DMS153 treated with DMSO at 0.1 percent for 48 hours (cell line): ENCODE data around the gene SYCP2.
"Not testable (repeated sequence)": the region's sequence is repeated elsewhere in the genome, so short reads cannot be mapped to it uniquely, and the experiment has no call there.

Experiments
- DNase-seq: peaks from one replicate; lab custom pipeline; 2025; ENCODE audit not compliant: unreplicated experiment; lab: John Stamatoyannopoulos, UW

Gene SYCP2

GRCh38 chr20:59912609-59913008 lies 20.8 kb downstream of the SYCP2 start:
- DNase-seq = no peak

- no peak for DNase-seq
Measured at GRCh38 chr20:59911041-59911440, 22.4 kb downstream of the SYCP2 start.

- no peak for DNase-seq
Measured at GRCh38 chr20:59908855-59909254, 24.6 kb downstream of the SYCP2 start.

- DNase-seq = no peak
Measured at GRCh38 chr20:59903621-59904020, 29.8 kb downstream of the SYCP2 start.

GRCh38 chr20:59902470-59902869 lies 31.0 kb downstream of the SYCP2 start:
- no peak for DNase-seq

GRCh38 chr20:59895908-59896307 lies 37.5 kb downstream of the SYCP2 start:
- no peak for DNase-seq

- DNase-seq = no peak
Measured at GRCh38 chr20:59891581-59891980, 41.9 kb downstream of the SYCP2 start.

- not testable (repeated sequence) for DNase-seq
Measured at GRCh38 chr20:59890035-59890434, 43.4 kb downstream of the SYCP2 start.

- DNase-seq = no peak
Measured at GRCh38 chr20:59888050-59888449, 45.4 kb downstream of the SYCP2 start.

- DNase-seq = no peak
Measured at GRCh38 chr20:59884494-59884893, 48.9 kb downstream of the SYCP2 start.

GRCh38 chr20:59880198-59880597 lies 53.2 kb downstream of the SYCP2 start:
- no peak for DNase-seq

GRCh38 chr20:59873409-59873808 lies 60.0 kb downstream of the SYCP2 start:
- DNase-seq = no peak

- DNase-seq = no peak
Measured at GRCh38 chr20:59871096-59871495, 62.3 kb downstream of the SYCP2 start.

- DNase-seq = no peak
Measured at GRCh38 chr20:59866338-59866737, 67.1 kb downstream of the SYCP2 start.

GRCh38 chr20:59864726-59865125 lies 68.7 kb downstream of the SYCP2 start:
- no peak for DNase-seq

- no peak for DNase-seq
Measured at GRCh38 chr20:59863058-59863457, 70.4 kb downstream of the SYCP2 start.

- no peak for DNase-seq
Measured at GRCh38 chr20:59861401-59861800, 72.0 kb downstream of the SYCP2 start.

- no peak for DNase-seq
Measured at GRCh38 chr20:59858425-59858824, 75.0 kb downstream of the SYCP2 start.

- DNase-seq = no peak
Measured at GRCh38 chr20:59857966-59858365, 75.5 kb downstream of the SYCP2 start.

- not testable (repeated sequence) for DNase-seq
Measured at GRCh38 chr20:59856941-59857340, 76.5 kb downstream of the SYCP2 start.

GRCh38 chr20:59856526-59856925 lies 76.9 kb downstream of the SYCP2 start:
- not testable (repeated sequence) for DNase-seq

GRCh38 chr20:59850018-59850641 lies 83.3 kb downstream of the SYCP2 start:
- peak; percentile 44 for DNase-seq

- DNase-seq = no peak
Measured at GRCh38 chr20:59848182-59848581, 85.3 kb downstream of the SYCP2 start.
